ENCODE measurements around the gene PPARGC1A.

Gene PPARGC1A

GRCh38 chr4:23881674-23882337 is 8.0 kb downstream of the PPARGC1A start:
- no peak for DNase-seq (ENCODE audit: low spot score)

GRCh38 chr4:23881052-23881501 is 8.8 kb downstream of the PPARGC1A start:
- no peak for DNase-seq (ENCODE audit: low spot score)

- no peak for DNase-seq (ENCODE audit: low spot score)
Measured at GRCh38 chr4:23878912-23879732, 10.7 kb downstream of the PPARGC1A start.

- no peak for DNase-seq (ENCODE audit: low spot score)
Measured at GRCh38 chr4:23878246-23878891, 11.5 kb downstream of the PPARGC1A start.

- DNase-seq (ENCODE audit: low spot score): no peak
Measured at GRCh38 chr4:23877758-23878229, 12.1 kb downstream of the PPARGC1A start.

GRCh38 chr4:23876418-23877089 is 13.3 kb downstream of the PPARGC1A start:
- DNase-seq (ENCODE audit: low spot score): no peak

GRCh38 chr4:23875317-23875716 is 14.5 kb downstream of the PPARGC1A start:
- DNase-seq (ENCODE audit: low spot score): no peak

- DNase-seq (ENCODE audit: low spot score): no peak
Measured at GRCh38 chr4:23874536-23874901, 15.3 kb downstream of the PPARGC1A start.

- no peak for DNase-seq (ENCODE audit: low spot score)
Measured at GRCh38 chr4:23873717-23874535, 15.9 kb downstream of the PPARGC1A start.

- DNase-seq (ENCODE audit: low spot score): no peak
Measured at GRCh38 chr4:23871426-23871825, 18.4 kb downstream of the PPARGC1A start.

- no peak for DNase-seq (ENCODE audit: low spot score)
Measured at GRCh38 chr4:23866450-23867075, 23.3 kb downstream of the PPARGC1A start.

- DNase-seq (ENCODE audit: low spot score): no peak
Measured at GRCh38 chr4:23861897-23862296, 27.9 kb downstream of the PPARGC1A start.

- DNase-seq (ENCODE audit: low spot score): no peak
Measured at GRCh38 chr4:23860919-23861318, 28.9 kb downstream of the PPARGC1A start.

- DNase-seq (ENCODE audit: low spot score): no peak
Measured at GRCh38 chr4:23857367-23857959, 32.4 kb downstream of the PPARGC1A start.

GRCh38 chr4:23856630-23857029 is 33.2 kb downstream of the PPARGC1A start:
- DNase-seq (ENCODE audit: low spot score): no peak

GRCh38 chr4:23855912-23856605 is 33.8 kb downstream of the PPARGC1A start:
- DNase-seq (ENCODE audit: low spot score): no peak

- DNase-seq (ENCODE audit: low spot score): no peak
Measured at GRCh38 chr4:23853986-23854660, 35.7 kb downstream of the PPARGC1A start.

- no peak for DNase-seq (ENCODE audit: low spot score)
Measured at GRCh38 chr4:23851464-23851863, 38.4 kb downstream of the PPARGC1A start.

- no peak for DNase-seq (ENCODE audit: low spot score)
Measured at GRCh38 chr4:23847158-23847557, 42.7 kb downstream of the PPARGC1A start.

Data from hematopoietic multipotent progenitor cell treated with erythropoietin and hydrocortisone succinate and interleukin-3 and kit ligand, for 15 days (in vitro differentiated cells).